Ishikawa (cell line): Measurements from ENCODE around the gene TIMM44.

ENCODE experiments used
- EP300 ChIP-seq: IDR thresholded peaks from 2 replicates; pipeline ENCODE4 v1.6.1; 2012; ENCODE audit warnings: borderline replicate concordance
- FOXM1 ChIP-seq: IDR thresholded peaks from 2 replicates; pipeline ENCODE4 v1.6.1; 2012; ENCODE audit warnings: low read depth, borderline replicate concordance
- REST ChIP-seq: IDR thresholded peaks from 2 replicates; pipeline ENCODE4 v1.6.1; 2012; ENCODE audit warnings: low read depth, mild to moderate bottlenecking

- TF ChIP-seq FOXM1: no peak; the same call in 1 of the 2 replicates
- no peak for TF ChIP-seq EP300
- no peak for TF ChIP-seq REST
Measured at GRCh38 chr19:7919610-7920518, 23.6 kb downstream of the TIMM44 start, which contains the start of gene SNAPC2.
